ENCODE measurements around the gene BUB1. TPM values are rescaled to one million over a fixed set of nuclear protein-coding genes. Genes with fewer than 3 reads are reported as not detected.
A peak's percentile ranks its signal among the peaks of the same experiment; 100 is the strongest.

BUB1 gene
- total and polyA plus RNA-seq, 2 of the 8 experiments (the other 6 are each of a cell fraction or from before 2014, with no cell fraction given), result 48.4 to 113 TPM

GRCh38 chr2:110650346-110650745, 27.5 kb downstream of the BUB1 start:
- Histone ChIP-seq H3K23ac (ENCODE audit: insufficient read length) (no peak overlapping the region), H3K27me3 (replicated peaks in 1 of 4; ENCODE audit: control insufficient read depth in 3 of 4, extremely low read depth in 1 of 4, insufficient read depth in 3 of 4, low read length in 3 of 4) (no peaks in the 10 kb centered on the region), H3K27ac (ENCODE audit: low read depth, low read length) (no peak overlapping the region), H2BK12ac (ENCODE audit: low read depth, low read length) (no peak overlapping the region), H3K4ac (replicated peaks; ENCODE audit: insufficient read length, low read depth, low read length) (no peak overlapping the region), H2BK5ac (ENCODE audit: low read depth, low read length) (no peak overlapping the region), H4K8ac (ENCODE audit: extremely low read depth, insufficient read depth, low read length) (no peak overlapping the region), H4K20me1 (replicated peaks in 1 of 2; ENCODE audit: control insufficient read depth in 1 of 2, insufficient read depth in 2 of 2, low read length in 2 of 2) (peaks cover 0 to 4% of the 10 kb centered on the region in 2 experiments), H3K14ac (ENCODE audit: insufficient read length) (no peak overlapping the region), H3K79me2 (ENCODE audit: control insufficient read depth in 1 of 2, insufficient read depth in 2 of 2, low read length in 2 of 2) (peaks cover 0 to 33% of the 10 kb centered on the region in 2 experiments; a peak in 1 of 4 replicates), H3K56ac (replicated peaks; ENCODE audit: insufficient read length, low read depth, low read length) (no peak overlapping the region), H3K36me3 (ENCODE audit: control insufficient read depth in 2 of 4, insufficient read depth in 4 of 4, low read length in 3 of 4) (peaks cover 23 to 89% (median 65%) of the 10 kb centered on the region in 4 experiments), H2AFZ (ENCODE audit: low read length) (no peak overlapping the region), H3K9me3 (ENCODE audit: insufficient read depth in 2 of 2, low read depth in 1 of 2, low read length in 1 of 2) (no peaks in the 10 kb centered on the region), H3K23me2 (ENCODE audit: low read depth, low read length) (peaks cover 2% of the 10 kb centered on the region; the same call in 1 of the 2 replicates), H4K91ac (replicated peaks; ENCODE audit: insufficient read length, low read length) (no peak overlapping the region), H2BK120ac (replicated peaks; ENCODE audit: low read depth, low read length) (no peak overlapping the region), H3K18ac (ENCODE audit: extremely low read depth, low read length) (no peak overlapping the region), H4K5ac (ENCODE audit: insufficient read length, low read depth, low read length) (no peak overlapping the region), H2BK20ac (ENCODE audit: low read length) (no peak overlapping the region), H2AK5ac (ENCODE audit: low read depth, low read length) (no peak overlapping the region), H3K79me1 (ENCODE audit: low read depth, low read length) (peaks cover 2% of the 10 kb centered on the region), H3K9ac (replicated peaks in 1 of 4; ENCODE audit: extremely low read depth in 1 of 4, low read depth in 3 of 4, low read length in 3 of 4) (no peak overlapping the region), H3K4me2 (ENCODE audit: insufficient read depth in 1 of 2, low read depth in 2 of 2, low read length in 2 of 2) (no peak overlapping the region), H3K4me1 (replicated peaks in 1 of 4; ENCODE audit: control insufficient read depth in 3 of 4, insufficient read depth in 4 of 4, low read length in 3 of 4) (no peaks in the 10 kb centered on the region), H2BK15ac (ENCODE audit: low read length) (no peak overlapping the region), H3K4me3 (ENCODE audit: extremely low read depth in 1 of 4, insufficient read depth in 2 of 4, low read depth in 3 of 4, low read length in 4 of 4) (no peak overlapping the region)
- CTCF ChIA-PET (ENCODE audit: partially characterized antibody), result no interaction called here
- 92% methylated on average over 4 of the region's 4 CpGs; no CpG with 5 or more reads in 1 of the 2 experiments for WGBS, 2 experiments (ENCODE audit: extremely low coverage in 1 of 2, insufficient coverage in 1 of 2, insufficient read length in 1 of 2, insufficient replicate concordance in 2 of 2, low coverage in 1 of 2, low lambda C conversion rate in 2 of 2, missing lambda C conversion rate in 1 of 2)
- POLR2A ChIA-PET (ENCODE audit: partially characterized antibody), result interaction anchor here (5.7 kb wide), 1 partner anchor 12 kb away, joined by 25 read pairs; no protein-coding TSS in a partner anchor
- DNase-seq (ENCODE audit: low read depth in 1 of 2, low spot score in 2 of 2), result no peak
- FAIRE-seq, result peak; percentile 36
- TF ChIP-seq TAF1 (IDR thresholded peaks at IDR 0.05; ENCODE audit: low read depth, low read length), result no peak
- no peak for TF ChIP-seq BCL11A (IDR thresholded peaks at IDR 0.05; ENCODE audit: low read depth in 2 of 2, low read length in 2 of 2)
- TF ChIP-seq CBX8 (IDR thresholded peaks at IDR 0.05; ENCODE audit: borderline replicate concordance, low read depth, low read length), result no peak
- TF ChIP-seq RBBP5 (IDR thresholded peaks at IDR 0.05; ENCODE audit: borderline replicate concordance, low read depth, low read length), result no peak
- no peak for TF ChIP-seq KDM1A (IDR thresholded peaks at IDR 0.05; ENCODE audit: borderline replicate concordance, low read length)
- TF ChIP-seq FOSL1 (IDR thresholded peaks at IDR 0.05; ENCODE audit: insufficient read depth, low read depth, low read length), result no peak
- TF ChIP-seq ZNF274 (IDR thresholded peaks at IDR 0.05; ENCODE audit: borderline replicate concordance, extremely low read depth, low read length), result no peak
- TF ChIP-seq NRF1 (IDR thresholded peaks at IDR 0.05; ENCODE audit: low read depth, low read length), result no peak
- TF ChIP-seq, protein P1, sequence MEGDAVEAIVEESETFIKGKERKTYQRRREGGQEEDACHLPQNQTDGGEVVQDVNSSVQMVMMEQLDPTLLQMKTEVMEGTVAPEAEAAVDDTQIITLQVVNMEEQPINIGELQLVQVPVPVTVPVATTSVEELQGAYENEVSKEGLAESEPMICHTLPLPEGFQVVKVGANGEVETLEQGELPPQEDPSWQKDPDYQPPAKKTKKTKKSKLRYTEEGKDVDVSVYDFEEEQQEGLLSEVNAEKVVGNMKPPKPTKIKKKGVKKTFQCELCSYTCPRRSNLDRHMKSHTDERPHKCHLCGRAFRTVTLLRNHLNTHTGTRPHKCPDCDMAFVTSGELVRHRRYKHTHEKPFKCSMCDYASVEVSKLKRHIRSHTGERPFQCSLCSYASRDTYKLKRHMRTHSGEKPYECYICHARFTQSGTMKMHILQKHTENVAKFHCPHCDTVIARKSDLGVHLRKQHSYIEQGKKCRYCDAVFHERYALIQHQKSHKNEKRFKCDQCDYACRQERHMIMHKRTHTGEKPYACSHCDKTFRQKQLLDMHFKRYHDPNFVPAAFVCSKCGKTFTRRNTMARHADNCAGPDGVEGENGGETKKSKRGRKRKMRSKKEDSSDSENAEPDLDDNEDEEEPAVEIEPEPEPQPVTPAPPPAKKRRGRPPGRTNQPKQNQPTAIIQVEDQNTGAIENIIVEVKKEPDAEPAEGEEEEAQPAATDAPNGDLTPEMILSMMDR (IDR thresholded peaks at IDR 0.05; ENCODE audit: control extremely low read depth in 1 of 3, insufficient read depth in 1 of 3, low read depth in 1 of 3, low read length in 3 of 3), result no peak
- TF ChIP-seq BACH1 (IDR thresholded peaks at IDR 0.05; ENCODE audit: low read length), result no peak
- TF ChIP-seq EP300 (IDR thresholded peaks at IDR 0.05; ENCODE audit: borderline replicate concordance in 1 of 2, low read depth in 2 of 2, low read length in 2 of 2), result no peak
